OCI-LY7 (cell line): ENCODE results near the gene ZXDC.

Experiments used
- EZH2phosphoT487 ChIP-seq: fragments of 200-600 bp; sonication (generic); IDR thresholded peaks from 2 replicates; pipeline ENCODE4 v1.6.1; 2018; ENCODE audit warnings: low read depth, borderline replicate concordance, mild to moderate bottlenecking, mixed run types, antibody characterized with exemption, low read length, moderate library complexity, mixed read lengths
- TF ChIP-seq, protein P1 (sequence below): fragments of 200-600 bp; sonication (generic); conservative IDR thresholded peaks from 2 replicates; pipeline ENCODE4 v1.5.1; 2014; ENCODE audit warnings: mild to moderate bottlenecking, antibody characterized with exemption, low read length, moderate library complexity, mixed read lengths

DNA sequence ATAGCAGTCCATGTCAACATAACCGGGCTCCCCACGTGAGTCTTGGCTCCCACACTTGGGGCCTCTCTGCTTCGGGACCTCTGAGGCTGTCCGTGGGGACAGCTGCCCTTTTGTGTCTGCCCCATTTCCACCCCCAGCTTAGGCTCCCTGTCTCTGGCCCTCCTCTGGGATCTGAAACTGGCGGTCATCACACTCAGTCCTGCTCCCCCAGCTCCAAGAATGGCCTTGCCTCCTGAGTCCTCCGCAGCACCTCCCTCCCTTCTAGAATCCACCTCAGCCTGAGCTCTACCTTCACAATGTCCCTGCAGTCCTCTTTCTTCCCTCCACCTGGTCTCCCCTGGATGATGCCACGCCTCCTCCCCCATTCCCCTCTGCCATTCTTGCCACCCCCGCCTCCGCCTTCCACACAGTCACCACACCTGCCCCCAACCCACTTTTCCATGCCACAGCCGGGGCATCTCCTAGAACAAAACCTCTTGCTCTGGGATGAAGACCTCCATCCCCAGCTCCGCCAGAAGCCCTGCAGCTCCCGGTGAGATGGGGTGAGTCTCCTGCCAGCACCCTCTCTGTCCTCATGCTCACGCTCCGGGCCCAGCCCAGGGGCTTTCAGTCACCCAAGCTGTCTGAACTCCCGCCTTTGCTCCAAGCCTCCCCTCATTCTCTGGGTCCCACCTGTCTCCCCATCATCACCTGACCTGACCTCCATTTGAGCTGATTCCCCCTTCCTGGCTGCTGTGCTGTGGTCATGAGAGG, 7.0 kb upstream of the ZXDC start:
- TF ChIP-seq, protein P1, sequence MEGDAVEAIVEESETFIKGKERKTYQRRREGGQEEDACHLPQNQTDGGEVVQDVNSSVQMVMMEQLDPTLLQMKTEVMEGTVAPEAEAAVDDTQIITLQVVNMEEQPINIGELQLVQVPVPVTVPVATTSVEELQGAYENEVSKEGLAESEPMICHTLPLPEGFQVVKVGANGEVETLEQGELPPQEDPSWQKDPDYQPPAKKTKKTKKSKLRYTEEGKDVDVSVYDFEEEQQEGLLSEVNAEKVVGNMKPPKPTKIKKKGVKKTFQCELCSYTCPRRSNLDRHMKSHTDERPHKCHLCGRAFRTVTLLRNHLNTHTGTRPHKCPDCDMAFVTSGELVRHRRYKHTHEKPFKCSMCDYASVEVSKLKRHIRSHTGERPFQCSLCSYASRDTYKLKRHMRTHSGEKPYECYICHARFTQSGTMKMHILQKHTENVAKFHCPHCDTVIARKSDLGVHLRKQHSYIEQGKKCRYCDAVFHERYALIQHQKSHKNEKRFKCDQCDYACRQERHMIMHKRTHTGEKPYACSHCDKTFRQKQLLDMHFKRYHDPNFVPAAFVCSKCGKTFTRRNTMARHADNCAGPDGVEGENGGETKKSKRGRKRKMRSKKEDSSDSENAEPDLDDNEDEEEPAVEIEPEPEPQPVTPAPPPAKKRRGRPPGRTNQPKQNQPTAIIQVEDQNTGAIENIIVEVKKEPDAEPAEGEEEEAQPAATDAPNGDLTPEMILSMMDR, result no peak
- no peak for TF ChIP-seq EZH2phosphoT487
